PC-9 (cell line): ENCODE measurements around the gene DFFA.

Source experiments
- EZH2 ChIP-seq: fragments of 200-600 bp; sonication (generic); IDR thresholded peaks from 2 replicates; pipeline ENCODE4 v1.8.0; 2017; ENCODE audit warnings: antibody characterized with exemption, low read depth
- TF ChIP-seq, protein P1 (sequence below): fragments of 200-600 bp; sonication (generic); conservative IDR thresholded peaks from 2 replicates; pipeline ENCODE4 v1.6.1; 2017; ENCODE audit warnings: mixed run types, antibody characterized with exemption, mild to moderate bottlenecking, moderate library complexity

- TF ChIP-seq, protein P1, sequence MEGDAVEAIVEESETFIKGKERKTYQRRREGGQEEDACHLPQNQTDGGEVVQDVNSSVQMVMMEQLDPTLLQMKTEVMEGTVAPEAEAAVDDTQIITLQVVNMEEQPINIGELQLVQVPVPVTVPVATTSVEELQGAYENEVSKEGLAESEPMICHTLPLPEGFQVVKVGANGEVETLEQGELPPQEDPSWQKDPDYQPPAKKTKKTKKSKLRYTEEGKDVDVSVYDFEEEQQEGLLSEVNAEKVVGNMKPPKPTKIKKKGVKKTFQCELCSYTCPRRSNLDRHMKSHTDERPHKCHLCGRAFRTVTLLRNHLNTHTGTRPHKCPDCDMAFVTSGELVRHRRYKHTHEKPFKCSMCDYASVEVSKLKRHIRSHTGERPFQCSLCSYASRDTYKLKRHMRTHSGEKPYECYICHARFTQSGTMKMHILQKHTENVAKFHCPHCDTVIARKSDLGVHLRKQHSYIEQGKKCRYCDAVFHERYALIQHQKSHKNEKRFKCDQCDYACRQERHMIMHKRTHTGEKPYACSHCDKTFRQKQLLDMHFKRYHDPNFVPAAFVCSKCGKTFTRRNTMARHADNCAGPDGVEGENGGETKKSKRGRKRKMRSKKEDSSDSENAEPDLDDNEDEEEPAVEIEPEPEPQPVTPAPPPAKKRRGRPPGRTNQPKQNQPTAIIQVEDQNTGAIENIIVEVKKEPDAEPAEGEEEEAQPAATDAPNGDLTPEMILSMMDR, result no peak
- TF ChIP-seq EZH2, result no peak
Observed at GRCh38 chr1:10515976-10516750, 43.8 kb upstream of the DFFA start.
